ENCODE data around the gene CNGA4. TPM values are rescaled to one million over a fixed set of nuclear protein-coding genes. Genes with fewer than 3 reads are reported as not detected.
"Not testable (repeated sequence)": the region's sequence is repeated elsewhere in the genome, so short reads cannot be mapped to it uniquely, and the experiment has no call there.

Gene CNGA4
- total RNA-seq, 4 donors from 2014 or later: 0.85 to 1.1 TPM; not detected in 2

- no peaks in the 10 kb centered on the region for H3K9me3 ChIP-seq
- TF ChIP-seq CTCF (IDR thresholded peaks at IDR 0.05) (no peak), POLR2A (IDR thresholded peaks at IDR 0.05) (no peak)
- H3K36me3 ChIP-seq: no peaks in the 10 kb centered on the region
- no peaks in the 10 kb centered on the region for H3K27me3 ChIP-seq
- no peak overlapping the region for H3K4me3 ChIP-seq
- H3K4me1 ChIP-seq: no peaks in the 10 kb centered on the region
- peak in 1 of 3 donors; percentile 48 for DNase-seq
- no peak overlapping the region for H3K27ac ChIP-seq
Measured at GRCh38 chr11:6269994-6270393, 31.1 kb downstream of the CNGA4 start.

- no peak for DNase-seq
- H3K4me3 ChIP-seq: no peak overlapping the region
- no peaks in the 10 kb centered on the region for H3K4me1 ChIP-seq
- H3K36me3 ChIP-seq: no peaks in the 10 kb centered on the region
- no peak overlapping the region for H3K27ac ChIP-seq
- H3K9me3 ChIP-seq: no peaks in the 10 kb centered on the region
- TF ChIP-seq POLR2A (IDR thresholded peaks at IDR 0.05) (no peak), CTCF (IDR thresholded peaks at IDR 0.05) (no peak)
- H3K27me3 ChIP-seq: no peaks in the 10 kb centered on the region
Measured at GRCh38 chr11:6270584-6271246, 31.8 kb downstream of the CNGA4 start.

- Histone ChIP-seq H3K36me3 (no peaks in the 10 kb centered on the region), H3K27me3 (no peaks in the 10 kb centered on the region), H3K27ac (no peak overlapping the region), H3K4me3 (no peak overlapping the region), H3K4me1 (no peaks in the 10 kb centered on the region), H3K9me3 (no peaks in the 10 kb centered on the region)
- no peak for DNase-seq
- TF ChIP-seq CTCF (IDR thresholded peaks at IDR 0.05) (no peak), POLR2A (IDR thresholded peaks at IDR 0.05) (no peak)
Measured at GRCh38 chr11:6271598-6271997, 32.7 kb downstream of the CNGA4 start.

- Histone ChIP-seq H3K36me3 (no peaks in the 10 kb centered on the region), H3K4me1 (no peaks in the 10 kb centered on the region), H3K9me3 (no peaks in the 10 kb centered on the region), H3K4me3 (no peak overlapping the region), H3K27me3 (no peaks in the 10 kb centered on the region), H3K27ac (no peak overlapping the region)
- no peak for DNase-seq
- TF ChIP-seq POLR2A (IDR thresholded peaks at IDR 0.05) (no peak), CTCF (IDR thresholded peaks at IDR 0.05) (no peak)
Measured at GRCh38 chr11:6273188-6273587, 34.3 kb downstream of the CNGA4 start.

- not testable (repeated sequence) for H3K27ac ChIP-seq, H3K27me3 ChIP-seq, H3K4me1 ChIP-seq
Measured at GRCh38 chr11:6280809-6281208, 41.9 kb downstream of the CNGA4 start.

GRCh38 chr11:6283453-6284023 lies 44.6 kb downstream of the CNGA4 start:
- Histone ChIP-seq H3K4me1 (no peaks in the 10 kb centered on the region), H3K36me3 (no peaks in the 10 kb centered on the region), H3K4me3 (no peak overlapping the region), H3K27ac (no peak overlapping the region), H3K27me3 (no peaks in the 10 kb centered on the region), H3K9me3 (no peaks in the 10 kb centered on the region)
- TF ChIP-seq POLR2A (IDR thresholded peaks at IDR 0.05) (no peak), CTCF (IDR thresholded peaks at IDR 0.05) (no peak)
- no peak for DNase-seq

More at GRCh38 chr11:6280809-6281208, 41.9 kb downstream of the CNGA4 start:
- not testable (repeated sequence) for DNase-seq, H3K4me3 ChIP-seq, H3K36me3 ChIP-seq, H3K9me3 ChIP-seq

Measured in Peyer's patch (tissue), 4 donors.